Mesendoderm (in vitro differentiated cells): ENCODE data around the gene THADA.

Experiments used
- DNase-seq: peaks from one replicate; pipeline ENCODE4 v3.0.0; 2013
- H2AK5ac ChIP-seq: 2 replicates; pipeline ENCODE4 v1.6.1; 2013; ENCODE audit warnings: low read length, inconsistent platforms
- H2BK120ac ChIP-seq: 2 replicates; pipeline ENCODE4 v1.6.1; 2013; ENCODE audit warnings: low read depth, mild to moderate bottlenecking, low read length, moderate library complexity, mixed read lengths
- H2BK15ac ChIP-seq: replicated peaks from 2 replicates; pipeline ENCODE4 v1.6.1; 2013; ENCODE audit warnings: low read depth, mild to moderate bottlenecking, moderate library complexity
- H2BK5ac ChIP-seq: 2 replicates; pipeline ENCODE4 v1.6.1; 2013; ENCODE audit warnings: low read length, inconsistent platforms
- H3K18ac ChIP-seq: 2 replicates; pipeline ENCODE4 v1.6.1; 2013; ENCODE audit warnings: mild to moderate bottlenecking, low read length, mixed read lengths
- H3K23ac ChIP-seq: one replicate; pipeline ENCODE4 v1.6.1; 2013; ENCODE audit warnings: low read length
- H3K27ac ChIP-seq: 2 replicates; pipeline ENCODE4 v1.5.1; 2013; ENCODE audit warnings: low read depth, mild to moderate bottlenecking, inconsistent platforms, low read length, moderate library complexity
- H3K27me3 ChIP-seq: 2 replicates; pipeline ENCODE4 v1.6.1; 2013; ENCODE audit warnings: low read length, control low read depth, mild to moderate bottlenecking, inconsistent platforms; ENCODE audit not compliant: insufficient read depth, poor library complexity
- H3K36me3 ChIP-seq: 2 replicates; pipeline ENCODE4 v1.6.1; 2013; ENCODE audit warnings: low read length, inconsistent platforms; ENCODE audit not compliant: control insufficient read depth, insufficient read depth
- H3K4ac ChIP-seq: one replicate; pipeline ENCODE4 v1.6.1; 2013; ENCODE audit warnings: low read depth, mild to moderate bottlenecking, low read length, moderate library complexity
- H3K4me1 ChIP-seq: 2 replicates; pipeline ENCODE4 v1.6.1; 2013; ENCODE audit warnings: low read depth, low read length, inconsistent platforms; ENCODE audit not compliant: control insufficient read depth
- H3K4me2 ChIP-seq: 2 replicates; pipeline ENCODE4 v1.6.1; 2013; ENCODE audit warnings: low read length
- H3K4me3 ChIP-seq: 2 replicates; pipeline ENCODE4 v1.5.1; 2013; ENCODE audit warnings: mild to moderate bottlenecking, low read length
- H3K56ac ChIP-seq: one replicate; pipeline ENCODE4 v1.6.1; 2013; ENCODE audit warnings: low read length
- H3K79me1 ChIP-seq: 2 replicates; pipeline ENCODE4 v1.6.1; 2013; ENCODE audit warnings: low read length, inconsistent platforms
- H3K79me2 ChIP-seq: 2 replicates; pipeline ENCODE4 v1.6.1; 2013; ENCODE audit warnings: mild to moderate bottlenecking, low read length; ENCODE audit not compliant: control insufficient read depth, insufficient read depth
- H3K9ac ChIP-seq: 2 replicates; pipeline ENCODE4 v1.6.1; 2013; ENCODE audit warnings: low read length, inconsistent platforms
- H4K5ac ChIP-seq: one replicate; pipeline ENCODE4 v1.6.1; 2013; ENCODE audit warnings: low read length
- H4K8ac ChIP-seq: one replicate; pipeline ENCODE4 v1.6.1; 2013; ENCODE audit warnings: low read depth, mild to moderate bottlenecking, control low read depth, low read length, moderate library complexity
- WGBS: extraction: QIAGEN DNeasy Blood & Tissue Kit; methylation state at CpG from one replicate; pipeline ENCODE4 v1.1.7; 2013; ENCODE audit warnings: low lambda C conversion rate, missing lambda C conversion rate; ENCODE audit not compliant: insufficient coverage; ENCODE audit errors: extremely low coverage; 5-methylcytosine and 5-hydroxymethylcytosine counted together

Gene THADA

DNA sequence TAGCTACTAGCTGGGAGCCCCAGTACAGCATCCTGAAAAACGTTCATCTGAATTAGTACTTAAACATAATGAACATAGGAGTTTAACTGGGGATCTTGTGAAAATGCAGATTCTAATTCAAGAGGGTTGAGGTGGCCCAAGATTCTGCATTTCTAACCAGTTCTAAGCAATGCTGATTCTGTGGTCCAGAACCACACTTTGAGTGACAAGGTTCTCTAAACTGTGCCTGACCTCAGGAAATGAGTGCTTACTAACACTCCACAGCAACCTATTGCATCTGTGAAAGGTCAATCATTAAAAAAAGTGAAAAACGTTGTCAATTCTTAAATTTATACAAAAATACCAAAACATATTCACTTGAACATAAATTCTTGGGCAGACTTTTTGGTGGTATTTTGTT is 212.3 kb downstream of the THADA start:
- H3K9ac ChIP-seq, result no peak overlapping the region
- no peak overlapping the region for H2BK120ac ChIP-seq
- H2BK5ac ChIP-seq, result no peak overlapping the region
- no peak overlapping the region for H3K4me2 ChIP-seq
- H3K27ac ChIP-seq, result no peak overlapping the region
- no peaks in the 10 kb centered on the region for H3K36me3 ChIP-seq
- no peak overlapping the region for H4K5ac ChIP-seq
- H3K56ac ChIP-seq, result no peak overlapping the region
- no peaks in the 10 kb centered on the region for H3K4me1 ChIP-seq
- no peak overlapping the region for H3K4ac ChIP-seq
- no peak overlapping the region for H3K23ac ChIP-seq
- DNase-seq, result no peak
- no peak overlapping the region for H2AK5ac ChIP-seq
- H3K4me3 ChIP-seq, result no peak overlapping the region
- H3K27me3 ChIP-seq, result no peaks in the 10 kb centered on the region
- no peaks in the 10 kb centered on the region for H3K79me1 ChIP-seq
- no peak overlapping the region for H2BK15ac ChIP-seq
- H3K18ac ChIP-seq, result no peak overlapping the region
- no CpG with 5 or more reads among the region's 2 CpGs for WGBS
- no peaks in the 10 kb centered on the region for H3K79me2 ChIP-seq
- H4K8ac ChIP-seq, result no peak overlapping the region

- no peaks in the 10 kb centered on the region for H3K36me3 ChIP-seq
Observed at GRCh38 chr2:43379494-43379893, 216.3 kb downstream of the THADA start.

DNA sequence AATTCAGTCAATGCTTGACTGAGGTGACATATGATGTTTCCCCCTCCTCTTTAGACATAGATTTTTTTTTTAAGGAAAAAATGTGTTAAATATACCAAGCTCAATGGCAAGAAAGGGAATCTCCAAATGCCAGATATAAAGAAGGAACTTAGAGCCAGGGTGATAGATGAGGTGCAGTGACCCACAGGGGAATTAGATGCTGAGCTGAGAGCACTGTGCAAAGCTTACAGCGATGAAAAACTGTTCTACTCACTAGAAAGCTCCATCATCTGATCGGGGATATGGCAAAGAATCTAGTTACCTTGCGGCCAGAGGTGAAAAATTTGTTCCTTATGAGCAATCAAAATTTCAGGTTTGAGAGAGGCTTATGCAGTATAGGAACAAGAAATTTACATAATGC is 218.5 kb downstream of the THADA start:
- no peaks in the 10 kb centered on the region for H3K79me1 ChIP-seq
- no peaks in the 10 kb centered on the region for H3K79me2 ChIP-seq
- H3K9ac ChIP-seq, result no peak overlapping the region
- WGBS, result no CpG with 5 or more reads among the region's 3 CpGs
- no peaks in the 10 kb centered on the region for H3K4me1 ChIP-seq
- no peaks in the 10 kb centered on the region for H3K36me3 ChIP-seq
- H4K8ac ChIP-seq, result no peak overlapping the region
- H3K56ac ChIP-seq, result no peak overlapping the region
- no peak overlapping the region for H3K27ac ChIP-seq
- H4K5ac ChIP-seq, result no peak overlapping the region
- no peak overlapping the region for H2BK5ac ChIP-seq
- no peak overlapping the region for H2BK120ac ChIP-seq
- H2BK15ac ChIP-seq, result no peak overlapping the region
- H3K4ac ChIP-seq, result no peak overlapping the region
- no peak overlapping the region for H3K4me3 ChIP-seq
- no peak for DNase-seq
- no peak overlapping the region for H3K4me2 ChIP-seq
- no peak overlapping the region for H3K18ac ChIP-seq
- no peak overlapping the region for H3K23ac ChIP-seq
- H2AK5ac ChIP-seq, result no peak overlapping the region
- H3K27me3 ChIP-seq, result no peaks in the 10 kb centered on the region

More at GRCh38 chr2:43379494-43379893, 216.3 kb downstream of the THADA start:
- Histone ChIP-seq H3K23ac (no peak overlapping the region), H3K56ac (no peak overlapping the region), H3K4me1 (no peaks in the 10 kb centered on the region), H2BK5ac (no peak overlapping the region), H3K79me1 (no peaks in the 10 kb centered on the region), H3K4me3 (no peak overlapping the region), H3K18ac (no peak overlapping the region), H2BK15ac (no peak overlapping the region), H3K79me2 (no peaks in the 10 kb centered on the region), H3K27ac (no peak overlapping the region), H3K4me2 (no peak overlapping the region), H4K8ac (no peak overlapping the region), H2AK5ac (no peak overlapping the region), H3K27me3 (no peaks in the 10 kb centered on the region), H3K4ac (no peak overlapping the region), H3K9ac (no peak overlapping the region), H2BK120ac (no peak overlapping the region), H4K5ac (no peak overlapping the region)
- no CpG with 5 or more reads among the region's 1 CpG for WGBS
- DNase-seq, result no peak

- DNase-seq, result peak; percentile 55
- Histone ChIP-seq H3K4me1 (no peaks in the 10 kb centered on the region), H3K79me1 (no peaks in the 10 kb centered on the region), H3K4me3 (no peak overlapping the region), H3K27me3 (no peaks in the 10 kb centered on the region), H2BK120ac (no peak overlapping the region), H3K27ac (no peak overlapping the region), H2BK15ac (no peak overlapping the region), H4K8ac (no peak overlapping the region), H3K4me2 (no peak overlapping the region), H3K4ac (no peak overlapping the region), H2BK5ac (no peak overlapping the region), H3K79me2 (no peaks in the 10 kb centered on the region), H3K36me3 (no peaks in the 10 kb centered on the region), H3K23ac (no peak overlapping the region), H3K9ac (no peak overlapping the region), H3K56ac (no peak overlapping the region), H4K5ac (no peak overlapping the region), H2AK5ac (no peak overlapping the region), H3K18ac (no peak overlapping the region)
- no CpG with 5 or more reads among the region's 8 CpGs for WGBS
Observed at GRCh38 chr2:43376523-43377198, 219.2 kb downstream of the THADA start.

DNA sequence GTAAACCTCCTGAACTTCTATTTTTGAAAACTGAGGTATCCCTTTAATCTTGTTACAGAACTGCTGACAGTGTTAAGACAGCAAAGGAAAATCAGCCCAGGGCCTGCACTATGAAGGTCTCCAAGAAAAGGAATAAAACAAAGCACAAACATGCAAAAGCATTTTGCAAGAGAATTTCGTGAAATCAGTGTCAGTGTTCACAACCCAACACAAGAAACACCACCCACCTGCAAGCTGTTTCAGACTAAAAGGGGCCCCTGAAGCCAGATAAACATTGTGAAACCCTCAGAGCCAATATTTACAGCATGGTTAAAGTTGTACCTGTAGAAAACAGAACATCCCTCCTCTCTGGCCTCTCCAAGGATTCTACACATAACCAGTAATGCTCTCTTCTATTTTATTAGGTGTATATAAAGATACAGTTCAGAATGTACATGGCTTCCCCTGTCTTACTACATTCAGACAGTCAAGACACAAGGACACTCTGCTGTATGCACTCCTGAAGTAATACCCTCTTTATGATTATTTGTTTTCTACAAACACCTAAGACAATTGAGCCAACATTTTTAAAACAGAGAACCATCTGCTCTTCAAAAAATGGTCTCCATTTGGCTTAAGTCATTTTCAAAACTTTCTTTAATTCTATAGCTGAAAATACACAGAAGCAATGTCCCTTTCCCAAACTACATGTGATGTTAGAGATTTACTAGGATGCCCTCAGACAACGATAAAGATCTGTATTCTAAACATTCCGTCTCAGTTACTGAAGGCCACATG is 219.9 kb downstream of the THADA start:
- no CpG with 5 or more reads among the region's 3 CpGs for WGBS
- no peak overlapping the region for H4K5ac ChIP-seq

More for the DNA sequence above, 219.9 kb downstream of the THADA start:
- Histone ChIP-seq H3K36me3 (no peaks in the 10 kb centered on the region), H3K18ac (peak overlapping the region; percentile 30), H2AK5ac (no peak overlapping the region), H2BK5ac (no peak overlapping the region), H4K8ac (no peak overlapping the region), H3K27me3 (no peaks in the 10 kb centered on the region), H3K23ac (no peak overlapping the region), H3K4ac (no peak overlapping the region), H3K56ac (no peak overlapping the region), H3K27ac (no peak overlapping the region), H3K4me1 (no peaks in the 10 kb centered on the region), H3K4me2 (no peak overlapping the region), H3K79me2 (no peaks in the 10 kb centered on the region), H3K9ac (no peak overlapping the region), H3K4me3 (no peak overlapping the region), H2BK15ac (no peak overlapping the region), H2BK120ac (no peak overlapping the region), H3K79me1 (no peaks in the 10 kb centered on the region)
- no peak for DNase-seq
